ENCODE measurements around the gene LRFN2. TPM values are rescaled to one million over a fixed set of nuclear protein-coding genes. Genes with fewer than 3 reads are reported as not detected.

The LRFN2 gene
- total RNA-seq, 1 experiment from 2014 or later, result not detected

- Histone ChIP-seq H3K27me3 (replicated peaks; ENCODE audit: control insufficient read depth, insufficient read depth, low read length) (no peaks in the 10 kb centered on the region; the same call in 1 of the 2 replicates), H3K4me1 (no peaks in the 10 kb centered on the region), H3K36me3 (ENCODE audit: control insufficient read depth, insufficient read depth, low read length) (no peaks in the 10 kb centered on the region), H3K4me3 (ENCODE audit: low read depth, low read length) (no peak overlapping the region), H3K9me3 (no peaks in the 10 kb centered on the region)
- peaks cover 16% of the 10 kb centered on the region for H3K27me3 Mint-ChIP-seq (ENCODE audit: insufficient read depth, unreplicated experiment)
- peak; percentile 31 to 55 for TF ChIP-seq CTCF (IDR thresholded peaks at IDR 0.05; ENCODE audit: insufficient read depth in 1 of 2, low read depth in 1 of 2, low read length in 1 of 2, severe bottlenecking in 1 of 2, unreplicated experiment in 1 of 2)
- ChIA-PET CTCF (no interaction called here), POLR2A (no interaction called here)
- intact Hi-C loops (cut with micrococcal nuclease; ENCODE audit: unreplicated experiment), result no loop called here
- BruUV-seq (replicated peaks), result no TSS peak
- H3K4me1 Mint-ChIP-seq (ENCODE audit: low read depth, unreplicated experiment), result no peaks in the 10 kb centered on the region
- peak in 1 of 2 experiments; percentile 40 for DNase-seq
- H3K36me3 Mint-ChIP-seq (ENCODE audit: insufficient read depth, unreplicated experiment), result no peaks in the 10 kb centered on the region
- no peak overlapping the region for H3K27ac Mint-ChIP-seq (ENCODE audit: unreplicated experiment)
- H3K9me3 Mint-ChIP-seq (ENCODE audit: unreplicated experiment), result no peaks in the 10 kb centered on the region
- H3K4me3 Mint-ChIP-seq (ENCODE audit: unreplicated experiment), result no peak overlapping the region
Measured at GRCh38 chr6:40550202-40551101, 36.7 kb downstream of the LRFN2 start.

GRCh38 chr6:40545954-40546353 is 41.2 kb downstream of the LRFN2 start:
- CTCF ChIA-PET, result no interaction called here
- Mint-ChIP-seq H3K36me3 (ENCODE audit: insufficient read depth, unreplicated experiment) (no peaks in the 10 kb centered on the region), H3K4me3 (ENCODE audit: unreplicated experiment) (no peak overlapping the region), H3K9me3 (ENCODE audit: unreplicated experiment) (no peaks in the 10 kb centered on the region), H3K27ac (ENCODE audit: unreplicated experiment) (no peak overlapping the region), H3K27me3 (ENCODE audit: insufficient read depth, unreplicated experiment) (peaks cover 18% of the 10 kb centered on the region), H3K4me1 (ENCODE audit: low read depth, unreplicated experiment) (no peaks in the 10 kb centered on the region)
- DNase-seq, result no peak
- intact Hi-C loops (cut with micrococcal nuclease; ENCODE audit: unreplicated experiment), result no loop called here
- POLR2A ChIA-PET, result no interaction called here
- BruUV-seq (replicated peaks), result no TSS peak
- Histone ChIP-seq H3K9me3 (no peaks in the 10 kb centered on the region), H3K36me3 (ENCODE audit: control insufficient read depth, insufficient read depth, low read length) (no peaks in the 10 kb centered on the region), H3K4me3 (ENCODE audit: low read depth, low read length) (no peak overlapping the region), H3K4me1 (no peaks in the 10 kb centered on the region), H3K27me3 (replicated peaks; ENCODE audit: control insufficient read depth, insufficient read depth, low read length) (no peaks in the 10 kb centered on the region)
- no peak for TF ChIP-seq CTCF (IDR thresholded peaks at IDR 0.05; ENCODE audit: insufficient read depth in 1 of 2, low read depth in 1 of 2, low read length in 1 of 2, severe bottlenecking in 1 of 2, unreplicated experiment in 1 of 2)

- no peak overlapping the region for H3K27ac Mint-ChIP-seq (ENCODE audit: unreplicated experiment)
- TF ChIP-seq CTCF (IDR thresholded peaks at IDR 0.05; ENCODE audit: insufficient read depth in 1 of 2, low read depth in 1 of 2, low read length in 1 of 2, severe bottlenecking in 1 of 2, unreplicated experiment in 1 of 2), result no peak
- BruUV-seq (replicated peaks), result no TSS peak
Measured at GRCh38 chr6:40543776-40544175, 43.4 kb downstream of the LRFN2 start.

More at GRCh38 chr6:40543776-40544175, 43.4 kb downstream of the LRFN2 start:
- H3K27me3 ChIP-seq (replicated peaks; ENCODE audit: control insufficient read depth, insufficient read depth, low read length), result no peaks in the 10 kb centered on the region; the same call in 1 of the 2 replicates
- H3K4me1 ChIP-seq, result no peaks in the 10 kb centered on the region
- no peak overlapping the region for H3K4me3 ChIP-seq (ENCODE audit: low read depth, low read length)
- ChIA-PET POLR2A (no interaction called here), CTCF (no interaction called here)
- H3K36me3 ChIP-seq (ENCODE audit: control insufficient read depth, insufficient read depth, low read length), result no peaks in the 10 kb centered on the region
- H3K36me3 Mint-ChIP-seq (ENCODE audit: insufficient read depth, unreplicated experiment), result no peaks in the 10 kb centered on the region
- no peaks in the 10 kb centered on the region for H3K9me3 ChIP-seq
- H3K4me3 Mint-ChIP-seq (ENCODE audit: unreplicated experiment), result no peak overlapping the region
- no peaks in the 10 kb centered on the region for H3K9me3 Mint-ChIP-seq (ENCODE audit: unreplicated experiment)
- intact Hi-C loops (cut with micrococcal nuclease; ENCODE audit: unreplicated experiment), result no loop called here
- peaks cover 18% of the 10 kb centered on the region for H3K27me3 Mint-ChIP-seq (ENCODE audit: insufficient read depth, unreplicated experiment)
- no peak for DNase-seq
- H3K4me1 Mint-ChIP-seq (ENCODE audit: low read depth, unreplicated experiment), result no peaks in the 10 kb centered on the region

Measured in Caco-2 (cell line).